Upper lobe of right lung (tissue), 1 donor: ENCODE data around the gene CHMP1A. TPM values are rescaled to one million over a fixed set of nuclear protein-coding genes. Genes with fewer than 3 reads are reported as not detected.
"Not testable (repeated sequence)": the region's sequence is repeated elsewhere in the genome, so short reads cannot be mapped to it uniquely, and the experiment has no call there.

Source experiments
- ATAC-seq: fragments of 200-7000 bp; cut with Tn5 transposase; one replicate; pipeline ENCODE4 v1.9.1; 2020; ENCODE audit warnings: mild to moderate bottlenecking, moderate library complexity
- DNase-seq: peaks from one replicate; pipeline ENCODE4 v3.0.0-alpha.2; 2020
- H3K27ac ChIP-seq: fragments of 200-600 bp; one replicate; pipeline ENCODE4 v1.8.0; 2022
- H3K27me3 ChIP-seq: fragments of 200-600 bp; one replicate; pipeline ENCODE4 v1.8.0; 2022; ENCODE audit warnings: mild to moderate bottlenecking
- H3K36me3 ChIP-seq: fragments of 200-600 bp; one replicate; pipeline ENCODE4 v1.8.0; 2022
- H3K4me1 ChIP-seq: fragments of 200-600 bp; one replicate; pipeline ENCODE4 v1.8.0; 2022
- H3K4me3 ChIP-seq: fragments of 200-600 bp; one replicate; pipeline ENCODE4 v1.8.0; 2022; ENCODE audit warnings: mild to moderate bottlenecking
- H3K9me3 ChIP-seq: fragments of 200-600 bp; one replicate; pipeline ENCODE4 v1.8.0; 2022
- CTCF ChIP-seq: fragments of 200-600 bp; IDR thresholded peaks from one replicate; pipeline ENCODE4 v1.8.0; 2022; ENCODE audit warnings: antibody characterized with exemption
- intact Hi-C: fragments of 100-400 bp; cut with DNase I; formaldehyde crosslinking; loops from one replicate; pipeline ENCODE4 v1.11.0; 2022
- total RNA-seq: library from RNA; stranded (reverse); fragmentation: NEBNext Ultra II Directional; extraction: Animal tissue kit (Norgen Biotek cat#: 25700); gene quantifications from one replicate; pipeline ENCODE4 v1.2.1, GENCODE V29; 2021
- donor health status: DM: no; HTN: yes; CAD: no; lungs with severe emphysema.

The CHMP1A gene
- total RNA-seq, 1 donor from 2014 or later: 74.0 TPM

GRCh38 chr16:89667633-89668032 is 10.1 kb upstream of the CHMP1A start:
- no peak overlapping the region for H3K27ac ChIP-seq
- no peak overlapping the region for H3K4me3 ChIP-seq
- H3K9me3 ChIP-seq: no peaks in the 10 kb centered on the region
- ATAC-seq (no peak), DNase-seq (no peak)
- no peak for TF ChIP-seq CTCF
- peaks cover 8% of the 10 kb centered on the region for H3K36me3 ChIP-seq
- intact Hi-C loops: no loop called here
- H3K4me1 ChIP-seq: peaks cover 4% of the 10 kb centered on the region
- no peaks in the 10 kb centered on the region for H3K27me3 ChIP-seq

- H3K27me3 ChIP-seq, intact Hi-C loops, H3K9me3 ChIP-seq, H3K4me3 ChIP-seq, H3K27ac ChIP-seq, DNase-seq, H3K4me1 ChIP-seq, H3K36me3 ChIP-seq, ATAC-seq: not testable (repeated sequence)
- peak; percentile 29 for TF ChIP-seq CTCF
Observed at GRCh38 chr16:89667000-89667399, 9.5 kb upstream of the CHMP1A start.

- H3K4me1 ChIP-seq, H3K27ac ChIP-seq, DNase-seq, H3K4me3 ChIP-seq, H3K27me3 ChIP-seq, ATAC-seq, intact Hi-C loops, H3K9me3 ChIP-seq: not testable (repeated sequence)
- peaks cover 20% of the 10 kb centered on the region for H3K36me3 ChIP-seq
Observed at GRCh38 chr16:89664238-89664637, 6.7 kb upstream of the CHMP1A start.

- DNase-seq (no peak), ATAC-seq (no peak)
- Histone ChIP-seq H3K9me3 (no peaks in the 10 kb centered on the region), H3K27ac (no peak overlapping the region), H3K4me3 (no peak overlapping the region), H3K4me1 (peaks cover 21% of the 10 kb centered on the region), H3K36me3 (peaks cover 20% of the 10 kb centered on the region), H3K27me3 (no peaks in the 10 kb centered on the region)
- intact Hi-C loops: no loop called here
- no peak for TF ChIP-seq CTCF
Observed at GRCh38 chr16:89661215-89661614, 3.7 kb upstream of the CHMP1A start.

- no peak overlapping the region for H3K27ac ChIP-seq
- intact Hi-C loops: no loop called here
- no peaks in the 10 kb centered on the region for H3K27me3 ChIP-seq
- DNase-seq (no peak), ATAC-seq (no peak)
- no peaks in the 10 kb centered on the region for H3K9me3 ChIP-seq
- no peak for TF ChIP-seq CTCF
- peaks cover 25% of the 10 kb centered on the region for H3K4me1 ChIP-seq
- no peak overlapping the region for H3K4me3 ChIP-seq
- peaks cover 20% of the 10 kb centered on the region for H3K36me3 ChIP-seq
Observed at GRCh38 chr16:89660146-89660545, 2.6 kb upstream of the CHMP1A start.

- H3K27me3 ChIP-seq: no peaks in the 10 kb centered on the region
- H3K4me3 ChIP-seq: peak overlapping the region; percentile 97
- TF ChIP-seq CTCF: no peak
- DNase-seq (no peak), ATAC-seq (peak; percentile 2)
- peak overlapping the region; percentile 88 for H3K27ac ChIP-seq
- H3K36me3 ChIP-seq: peaks cover 17% of the 10 kb centered on the region
- H3K4me1 ChIP-seq: peaks cover 25% of the 10 kb centered on the region
- H3K9me3 ChIP-seq: no peaks in the 10 kb centered on the region
- intact Hi-C loops: no loop called here
Observed at GRCh38 chr16:89658221-89658879, 842 bp upstream of the CHMP1A start.
